Chondrocyte (in vitro differentiated cells): ENCODE data around the gene CHMP2A. TPM values are rescaled to one million over a fixed set of nuclear protein-coding genes. Genes with fewer than 3 reads are reported as not detected.
A peak's percentile ranks its signal among the peaks of the same experiment; 100 is the strongest.

Experiments
- DNase-seq: peaks from one replicate; pipeline ENCODE4 v3.0.0; 2021; ENCODE audit warnings: mixed read lengths, low spot score
- H3K27ac Mint-ChIP-seq: one replicate; pipeline ENCODE4 v1.8.0; 2021; ENCODE audit warnings: mild to moderate bottlenecking, moderate library complexity, mixed read lengths; ENCODE audit not compliant: unreplicated experiment
- H3K27me3 Mint-ChIP-seq: 2 replicates; pipeline ENCODE4 v1.8.0; 2021; ENCODE audit warnings: low read depth, mixed read lengths
- H3K36me3 Mint-ChIP-seq: 2 replicates; pipeline ENCODE4 v1.8.0; 2021; ENCODE audit warnings: low read depth, mixed read lengths
- H3K4me1 Mint-ChIP-seq: 2 replicates; pipeline ENCODE4 v1.8.0; 2021; ENCODE audit warnings: low read depth, mild to moderate bottlenecking, mixed read lengths
- H3K4me3 Mint-ChIP-seq: one replicate; pipeline ENCODE4 v1.8.0; 2021; ENCODE audit warnings: mild to moderate bottlenecking, moderate library complexity, mixed read lengths; ENCODE audit not compliant: unreplicated experiment
- H3K9me3 Mint-ChIP-seq: 2 replicates; pipeline ENCODE4 v1.8.0; 2021; ENCODE audit warnings: low read depth, mixed read lengths
- CTCF ChIP-seq: fragments of 200-600 bp; sonication (generic); IDR thresholded peaks from 2 replicates; pipeline ENCODE4 v1.5.0; 2021; ENCODE audit warnings: antibody characterized with exemption, mild to moderate bottlenecking, moderate library complexity
- total RNA-seq: library from RNA; stranded (reverse); gene quantifications from 3 replicates; pipeline ENCODE4 v1.2.1, GENCODE V29; 2021

Gene CHMP2A
- total RNA-seq, 1 donor from 2014 or later = 85.1 TPM

DNA sequence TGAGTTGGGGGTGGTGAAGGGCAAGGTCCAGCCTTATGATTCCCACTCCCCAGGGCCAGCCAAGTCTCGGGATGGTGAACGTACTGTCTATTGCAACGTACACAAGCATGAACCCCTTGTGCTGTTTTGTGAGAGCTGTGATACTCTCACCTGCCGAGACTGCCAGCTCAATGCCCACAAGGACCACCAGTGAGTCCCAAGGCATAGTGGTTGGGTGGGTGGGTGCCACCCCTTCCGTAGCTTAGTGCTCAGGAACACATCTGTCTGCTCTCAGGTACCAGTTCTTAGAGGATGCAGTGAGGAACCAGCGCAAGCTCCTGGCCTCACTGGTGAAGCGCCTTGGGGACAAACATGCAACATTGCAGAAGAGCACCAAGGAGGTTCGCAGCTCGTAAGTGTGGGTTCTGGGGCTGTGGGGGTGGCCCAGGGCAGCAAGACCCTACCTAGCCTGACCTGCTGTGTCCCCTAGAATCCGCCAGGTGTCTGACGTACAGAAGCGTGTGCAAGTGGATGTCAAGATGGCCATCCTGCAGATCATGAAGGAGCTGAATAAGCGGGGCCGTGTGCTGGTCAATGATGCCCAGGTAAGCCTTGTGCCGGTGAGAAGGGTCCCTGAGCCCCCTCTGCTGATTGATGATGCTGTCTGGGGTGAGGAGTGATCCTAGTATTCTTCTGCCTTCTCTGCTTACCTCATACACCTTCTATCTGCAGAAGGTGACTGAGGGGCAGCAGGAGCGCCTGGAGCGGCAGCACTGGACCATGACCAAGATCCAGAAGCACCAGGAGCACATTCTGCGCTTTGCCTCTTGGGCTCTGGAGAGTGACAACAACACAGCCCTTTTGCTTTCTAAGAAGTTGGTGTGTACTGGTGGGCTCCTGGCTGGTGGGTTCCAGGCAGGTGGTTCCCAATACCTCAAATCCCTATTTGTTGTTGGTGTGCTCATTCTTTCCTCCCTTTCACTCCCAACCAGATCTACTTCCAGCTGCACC is 7.3 kb downstream of the CHMP2A start:
- no peak overlapping the region for H3K4me3 Mint-ChIP-seq
- DNase-seq = peak; percentile 43
- no peaks in the 10 kb centered on the region for H3K9me3 Mint-ChIP-seq
- peaks cover 31% of the 10 kb centered on the region for H3K36me3 Mint-ChIP-seq
- no peak overlapping the region for H3K27ac Mint-ChIP-seq
- no peak for TF ChIP-seq CTCF
- peaks cover 26% of the 10 kb centered on the region for H3K4me1 Mint-ChIP-seq
- peaks cover 2% of the 10 kb centered on the region for H3K27me3 Mint-ChIP-seq

- Mint-ChIP-seq H3K36me3 (peaks cover 24% of the 10 kb centered on the region), H3K27ac (peak overlapping the region; percentile 72), H3K27me3 (peaks cover 2% of the 10 kb centered on the region), H3K4me1 (peaks cover 26% of the 10 kb centered on the region), H3K4me3 (peak overlapping the region; percentile 92), H3K9me3 (no peaks in the 10 kb centered on the region)
- TF ChIP-seq CTCF = no peak
- DNase-seq = no peak
Observed at GRCh38 chr19:58546019-58546530, 8.8 kb downstream of the CHMP2A start.

GRCh38 chr19:58545286-58546018 is 9.5 kb downstream of the CHMP2A start:
- DNase-seq = peak; percentile 41
- Mint-ChIP-seq H3K36me3 (peaks cover 22% of the 10 kb centered on the region), H3K4me3 (peak overlapping the region; percentile 92), H3K27ac (peak overlapping the region; percentile 72), H3K27me3 (peaks cover 3% of the 10 kb centered on the region), H3K4me1 (peaks cover 24% of the 10 kb centered on the region), H3K9me3 (no peaks in the 10 kb centered on the region)
- TF ChIP-seq CTCF = no peak

- Mint-ChIP-seq H3K4me1 (peaks cover 24% of the 10 kb centered on the region), H3K27me3 (peaks cover 5% of the 10 kb centered on the region), H3K9me3 (no peaks in the 10 kb centered on the region), H3K27ac (peak overlapping the region; percentile 100), H3K4me3 (peak overlapping the region; percentile 92), H3K36me3 (peaks cover 20% of the 10 kb centered on the region)
- no peak for TF ChIP-seq CTCF
- DNase-seq = peak; percentile 83
Observed at GRCh38 chr19:58544591-58545285, 10.2 kb downstream of the CHMP2A start.
